EH (cell line): ENCODE results near the gene CYB5R3.

Source experiments
- DNase-seq: peaks from one replicate; pipeline ENCODE4 v3.0.0-alpha.2; 2015; ENCODE audit warnings: low read depth

The CYB5R3 gene

GRCh38 chr22:42645341-42645937, 3.8 kb downstream of the CYB5R3 start:
- no peak for DNase-seq

GRCh38 chr22:42644422-42645340, 4.5 kb downstream of the CYB5R3 start:
- DNase-seq, result peak; percentile 63

GRCh38 chr22:42643634-42644421, 5.4 kb downstream of the CYB5R3 start:
- DNase-seq, result no peak

- no peak for DNase-seq
Measured at GRCh38 chr22:42642806-42643633, 6.2 kb downstream of the CYB5R3 start.

- no peak for DNase-seq
Measured at GRCh38 chr22:42641801-42642413, 7.3 kb downstream of the CYB5R3 start.

- DNase-seq, result peak; percentile 36
Measured at GRCh38 chr22:42639541-42640241, 9.5 kb downstream of the CYB5R3 start.

GRCh38 chr22:42637555-42637954, 11.6 kb downstream of the CYB5R3 start:
- DNase-seq, result no peak

GRCh38 chr22:42636506-42636905, 12.7 kb downstream of the CYB5R3 start:
- no peak for DNase-seq

- peak; percentile 97 for DNase-seq
Measured at GRCh38 chr22:42635531-42635930, 13.7 kb downstream of the CYB5R3 start.

GRCh38 chr22:42633013-42633412, 16.2 kb downstream of the CYB5R3 start:
- DNase-seq, result no peak

GRCh38 chr22:42632096-42632495, 17.1 kb downstream of the CYB5R3 start:
- DNase-seq, result no peak

- peak; percentile 28 for DNase-seq
Measured at GRCh38 chr22:42630901-42631602, 18.1 kb downstream of the CYB5R3 start.

GRCh38 chr22:42630211-42630610, 19.0 kb downstream of the CYB5R3 start:
- DNase-seq, result no peak

GRCh38 chr22:42627981-42628380, 21.2 kb downstream of the CYB5R3 start:
- DNase-seq, result no peak

- DNase-seq, result no peak
Measured at GRCh38 chr22:42626951-42627625, 22.1 kb downstream of the CYB5R3 start.

- no peak for DNase-seq
Measured at GRCh38 chr22:42626431-42626830, 22.8 kb downstream of the CYB5R3 start.

GRCh38 chr22:42625416-42625815, 23.8 kb downstream of the CYB5R3 start:
- no peak for DNase-seq

GRCh38 chr22:42624551-42625106, 24.6 kb downstream of the CYB5R3 start:
- DNase-seq, result no peak
